Measurements from ENCODE around the gene VSIG8.
"Not testable (repeated sequence)": the region's sequence is repeated elsewhere in the genome, so short reads cannot be mapped to it uniquely, and the experiment has no call there.

The VSIG8 gene

GRCh38 chr1:159862557-159862956, at the start of gene VSIG8:
Gene VSIG8 (minus strand): TSS chr1:159862657. CDS start chr1:159862521, 136 bp downstream.
- no peak for DNase-seq (ENCODE audit: low read depth, low spot score)

DNA sequence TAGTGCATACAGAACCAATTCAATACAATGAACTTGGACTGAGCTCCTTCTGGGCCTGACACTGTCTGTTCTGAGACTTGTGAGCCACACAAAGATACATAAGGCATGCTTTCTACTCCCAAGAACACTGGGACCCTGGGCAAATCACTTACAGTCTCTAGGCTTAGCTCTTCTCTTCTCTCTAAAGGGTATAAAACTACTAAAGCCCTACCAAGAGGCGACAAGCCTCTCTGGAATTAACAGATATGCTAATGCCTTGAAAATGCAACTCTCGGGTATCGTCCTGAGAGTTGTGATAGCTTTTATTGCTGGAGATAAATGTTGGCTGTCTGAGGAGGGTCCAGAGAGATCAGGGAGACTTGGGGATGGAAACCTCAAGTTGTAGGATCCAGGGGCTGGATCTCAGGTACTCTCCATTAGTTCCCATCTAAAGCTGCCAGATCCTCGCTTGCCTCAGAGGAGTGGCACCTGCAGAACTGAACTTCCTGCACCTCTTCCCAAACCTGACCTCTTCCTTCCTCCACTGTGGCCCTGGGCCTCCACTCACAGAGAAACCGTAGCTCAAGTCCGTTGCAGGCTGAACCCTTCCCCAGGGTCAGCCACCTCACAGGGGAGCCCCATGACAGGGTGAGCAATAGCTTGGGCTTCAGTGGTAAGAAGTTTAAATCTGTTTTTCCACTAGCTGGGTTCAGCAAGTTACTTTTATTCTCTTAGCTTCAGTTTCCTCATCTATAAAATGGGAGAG, 49.0 kb upstream of the VSIG8 start:
- DNase-seq (ENCODE audit: low read depth, low spot score), result no peak

GRCh38 chr1:159908031-159908940, 45.8 kb upstream of the VSIG8 start:
- DNase-seq (ENCODE audit: low read depth, low spot score), result no peak

GRCh38 chr1:159906960-159907359, 44.5 kb upstream of the VSIG8 start:
- no peak for DNase-seq (ENCODE audit: low read depth, low spot score)

DNA sequence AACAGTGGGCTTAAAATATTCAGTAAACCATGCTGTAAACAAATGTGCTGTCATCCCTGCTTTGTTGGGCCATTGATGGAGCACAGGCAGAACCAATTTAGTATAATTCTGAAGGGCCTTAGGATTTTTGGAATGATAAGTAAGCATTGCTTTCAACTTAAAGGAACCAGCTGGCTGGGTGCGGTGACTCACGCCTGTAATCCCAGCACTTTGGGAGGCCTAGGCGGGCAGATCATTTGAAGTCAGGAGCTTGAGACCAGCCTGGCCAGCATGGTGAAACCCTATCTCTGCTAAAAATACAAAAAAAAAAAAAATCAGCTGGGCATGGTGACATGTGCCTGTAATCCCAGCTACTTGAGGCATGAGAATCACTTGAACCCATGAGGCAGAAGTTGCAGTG, 41.6 kb upstream of the VSIG8 start:
- DNase-seq (ENCODE audit: low read depth, low spot score), result not testable (repeated sequence)

GRCh38 chr1:159902541-159902940, 40.1 kb upstream of the VSIG8 start:
- DNase-seq (ENCODE audit: low read depth, low spot score), result no peak

GRCh38 chr1:159900755-159901360, 38.4 kb upstream of the VSIG8 start:
- no peak for DNase-seq (ENCODE audit: low read depth, low spot score)

- no peak for DNase-seq (ENCODE audit: low read depth, low spot score)
These were observed 37.7 kb upstream of the VSIG8 start, which contains the start of gene CFAP45 for GRCh38 chr1:159900086-159900680. Gene CFAP45 (minus strand): TSS chr1:159900165. CDS start chr1:159900098, 67 bp downstream.

DNA sequence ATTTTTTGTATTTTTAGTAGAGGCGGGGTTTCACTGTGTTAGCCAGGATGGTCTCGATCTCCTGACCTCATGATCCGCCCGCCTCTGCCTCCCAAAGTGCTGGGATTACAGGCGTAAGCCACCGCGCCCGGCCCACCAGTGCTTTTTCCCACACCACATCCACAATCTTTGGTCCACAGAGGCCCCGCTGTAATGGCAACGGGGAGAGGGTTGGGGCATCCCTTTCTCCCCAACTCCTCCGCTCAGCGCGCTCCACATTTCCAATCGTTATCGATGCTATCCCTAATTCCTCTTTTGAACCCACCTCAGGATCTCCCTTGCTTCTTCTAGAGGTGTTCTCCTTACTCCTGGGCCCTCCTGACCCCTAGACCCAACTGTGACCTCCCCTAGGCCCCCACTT, 37.2 kb upstream of the VSIG8 start:
- DNase-seq (ENCODE audit: low read depth, low spot score), result not testable (repeated sequence)

- no peak for DNase-seq (ENCODE audit: low read depth, low spot score)
These were observed 36.1 kb upstream of the VSIG8 start for GRCh38 chr1:159898527-159898926.

GRCh38 chr1:159897962-159898361, 35.5 kb upstream of the VSIG8 start:
- no peak for DNase-seq (ENCODE audit: low read depth, low spot score)

- no peak for DNase-seq (ENCODE audit: low read depth, low spot score)
These were observed 34.1 kb upstream of the VSIG8 start for GRCh38 chr1:159896546-159896930.

- no peak for DNase-seq (ENCODE audit: low read depth, low spot score)
These were observed 33.5 kb upstream of the VSIG8 start for GRCh38 chr1:159895836-159896545.

DNA sequence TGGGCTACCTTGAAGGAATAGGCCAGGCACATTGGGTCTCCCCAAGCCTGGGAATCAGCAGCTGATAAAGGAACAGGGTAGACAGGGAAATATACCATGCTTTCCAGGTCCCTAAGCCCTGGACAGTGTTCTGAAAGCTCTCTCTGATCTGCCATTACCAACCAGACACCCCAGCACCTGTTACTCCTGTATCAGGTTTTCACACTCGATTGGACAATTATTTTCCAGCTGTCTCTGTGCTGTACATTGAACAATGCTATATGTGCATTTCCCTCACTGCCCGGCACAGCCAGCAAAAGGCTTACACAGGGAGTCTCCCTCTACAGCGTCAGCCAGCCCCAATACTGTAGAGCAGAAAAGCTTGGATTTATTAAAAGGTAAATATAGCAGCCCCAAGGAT, 32.8 kb upstream of the VSIG8 start:
- no peak for DNase-seq (ENCODE audit: low read depth, low spot score)

GRCh38 chr1:159892944-159893343, 30.5 kb upstream of the VSIG8 start:
- no peak for DNase-seq (ENCODE audit: low read depth, low spot score)

GRCh38 chr1:159891275-159892157, 29.1 kb upstream of the VSIG8 start:
- DNase-seq (ENCODE audit: low read depth, low spot score), result no peak

DNA sequence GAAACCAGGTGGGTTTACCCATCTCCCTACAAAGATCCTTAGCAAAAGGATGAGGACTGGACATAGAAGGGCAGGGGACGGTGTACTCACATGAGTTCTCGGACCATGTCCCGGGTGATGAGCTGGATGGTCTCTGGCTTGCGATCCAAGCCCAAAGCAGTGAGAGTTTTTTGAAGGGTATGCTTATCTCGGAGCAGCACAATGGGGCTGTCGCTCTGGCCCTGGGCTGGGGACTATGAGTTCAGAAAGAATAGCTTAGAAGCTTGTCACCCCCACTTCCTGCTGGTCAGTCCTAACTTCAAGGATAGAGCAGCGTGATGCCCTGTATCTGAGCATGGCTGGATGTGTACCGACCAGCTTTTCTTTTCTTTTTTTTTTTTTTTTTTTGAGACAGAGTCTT, 27.9 kb upstream of the VSIG8 start:
- no peak for DNase-seq (ENCODE audit: low read depth, low spot score)

DNA sequence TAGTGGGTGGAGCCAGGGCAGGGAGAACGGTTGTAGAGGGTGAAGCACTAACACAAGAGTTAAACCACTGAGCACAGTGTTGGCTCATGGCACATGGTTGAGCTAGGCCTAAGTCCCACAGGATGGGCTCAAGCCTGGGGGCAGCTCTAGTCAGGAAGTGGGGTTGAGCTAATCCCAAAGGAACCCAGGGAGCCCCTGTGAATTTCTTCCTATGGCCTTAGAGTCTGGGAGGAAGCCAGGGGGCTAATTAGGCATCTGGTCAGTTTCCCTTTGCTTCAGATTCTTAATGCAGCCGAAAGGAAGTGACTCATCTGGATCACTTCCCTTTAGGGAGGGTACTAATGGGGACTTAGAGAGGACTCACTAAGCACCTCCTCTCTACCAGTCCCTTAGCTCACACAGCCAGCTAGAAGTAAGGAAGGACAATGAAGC, 27.4 kb upstream of the VSIG8 start:
- DNase-seq (ENCODE audit: low read depth, low spot score), result no peak

DNA sequence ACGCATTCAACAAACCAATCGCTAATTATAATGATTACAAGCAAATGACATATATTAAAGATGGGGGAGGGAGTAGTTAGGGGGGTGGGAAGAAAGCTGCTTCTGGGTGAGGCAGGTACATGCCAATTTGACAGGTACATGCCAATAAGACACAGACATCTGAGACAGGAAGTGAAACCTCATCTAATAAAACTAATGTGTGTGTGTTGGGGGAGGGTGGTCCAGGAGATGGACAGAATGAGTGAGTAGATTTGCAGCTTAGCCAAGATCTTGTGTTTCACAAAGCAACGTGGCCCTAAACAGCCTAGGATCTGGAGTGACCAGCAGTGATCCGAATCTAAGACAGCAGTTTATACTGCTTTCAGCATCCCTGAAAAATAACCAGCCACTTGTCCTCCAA, 26.7 kb upstream of the VSIG8 start:
- no peak for DNase-seq (ENCODE audit: low read depth, low spot score)

DNA sequence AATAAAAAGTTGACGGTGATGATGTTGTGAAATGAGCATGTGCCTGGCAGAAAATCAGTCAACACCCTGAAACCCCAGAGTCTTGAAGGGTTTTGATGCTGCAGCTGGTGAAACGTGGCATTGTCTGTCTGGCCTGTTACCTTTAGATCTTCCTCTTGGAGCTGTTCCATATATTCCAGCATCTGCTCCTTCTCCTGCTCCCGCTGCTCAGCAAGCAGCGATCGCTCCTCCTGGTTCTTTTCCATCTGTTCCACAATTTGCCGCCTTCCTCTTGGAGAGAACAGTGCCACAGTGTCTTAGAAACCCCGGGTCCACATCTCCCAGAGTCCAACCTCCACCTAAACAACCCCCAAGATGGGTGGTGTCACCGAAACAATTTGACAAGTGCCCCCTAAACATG, 21.8 kb upstream of the VSIG8 start:
- no peak for DNase-seq (ENCODE audit: low read depth, low spot score)
